ENCODE data around the gene NFX1.

Gene NFX1

DNA sequence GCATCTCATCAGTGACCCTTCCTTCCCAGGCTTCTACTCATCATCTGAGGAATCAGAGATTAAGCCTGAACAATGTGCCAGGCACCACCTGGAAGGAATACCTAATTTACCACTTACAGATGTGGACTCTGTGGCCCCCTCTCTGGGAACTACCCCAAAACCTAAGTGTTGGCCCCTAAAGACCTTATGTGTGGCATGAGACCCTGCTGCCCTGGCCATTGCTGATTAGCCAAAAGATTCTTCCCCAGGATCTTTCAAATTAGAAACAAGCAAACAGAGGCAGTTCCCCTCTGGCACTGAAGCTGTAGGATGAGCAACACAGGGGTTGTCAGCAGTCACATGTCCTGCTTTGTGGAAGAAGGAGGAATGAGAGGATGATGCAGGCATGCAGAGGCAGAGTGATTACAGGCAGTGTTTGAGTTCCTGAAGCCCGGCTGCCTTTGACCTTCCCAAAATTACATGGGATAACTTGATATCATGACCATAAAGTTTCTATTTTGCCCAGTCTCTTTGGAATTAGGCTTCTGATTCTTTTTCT is 39.8 kb upstream of the NFX1 start:
- no peaks in the 10 kb centered on the region for H3K4me1 ChIP-seq (ENCODE audit: insufficient read depth, low read length, poor library complexity, severe bottlenecking)
- no peak overlapping the region for H3K4me2 ChIP-seq (ENCODE audit: low read depth, low read length, poor library complexity, severe bottlenecking)
- H3K27me3 ChIP-seq (ENCODE audit: insufficient read depth, low read length, poor library complexity, severe bottlenecking) = no peaks in the 10 kb centered on the region
- H2AFZ ChIP-seq (ENCODE audit: low read length) = no peak overlapping the region
- no peaks in the 10 kb centered on the region for H4K20me1 ChIP-seq (ENCODE audit: insufficient read depth, low read length, poor library complexity, severe bottlenecking)
- no peaks in the 10 kb centered on the region for H3F3A ChIP-seq (ENCODE audit: low read depth)
- H3K4me3 ChIP-seq (ENCODE audit: low read length, poor library complexity, severe bottlenecking) = no peak overlapping the region
- H3K79me2 ChIP-seq (ENCODE audit: insufficient read depth, low read length) = no peaks in the 10 kb centered on the region
- H3K9me3 ChIP-seq (ENCODE audit: insufficient read depth, low read depth, low read length) = no peaks in the 10 kb centered on the region
- no peaks in the 10 kb centered on the region for H3K9me2 ChIP-seq (replicated peaks; ENCODE audit: low read depth, low read length)
- H3K9ac ChIP-seq (ENCODE audit: low read depth, low read length, poor library complexity, severe bottlenecking) = no peak overlapping the region
- peaks cover 29% of the 10 kb centered on the region; the same call in 1 of the 2 replicates for H3K36me3 ChIP-seq (ENCODE audit: insufficient read depth, low read length)
- TF ChIP-seq, protein P1, sequence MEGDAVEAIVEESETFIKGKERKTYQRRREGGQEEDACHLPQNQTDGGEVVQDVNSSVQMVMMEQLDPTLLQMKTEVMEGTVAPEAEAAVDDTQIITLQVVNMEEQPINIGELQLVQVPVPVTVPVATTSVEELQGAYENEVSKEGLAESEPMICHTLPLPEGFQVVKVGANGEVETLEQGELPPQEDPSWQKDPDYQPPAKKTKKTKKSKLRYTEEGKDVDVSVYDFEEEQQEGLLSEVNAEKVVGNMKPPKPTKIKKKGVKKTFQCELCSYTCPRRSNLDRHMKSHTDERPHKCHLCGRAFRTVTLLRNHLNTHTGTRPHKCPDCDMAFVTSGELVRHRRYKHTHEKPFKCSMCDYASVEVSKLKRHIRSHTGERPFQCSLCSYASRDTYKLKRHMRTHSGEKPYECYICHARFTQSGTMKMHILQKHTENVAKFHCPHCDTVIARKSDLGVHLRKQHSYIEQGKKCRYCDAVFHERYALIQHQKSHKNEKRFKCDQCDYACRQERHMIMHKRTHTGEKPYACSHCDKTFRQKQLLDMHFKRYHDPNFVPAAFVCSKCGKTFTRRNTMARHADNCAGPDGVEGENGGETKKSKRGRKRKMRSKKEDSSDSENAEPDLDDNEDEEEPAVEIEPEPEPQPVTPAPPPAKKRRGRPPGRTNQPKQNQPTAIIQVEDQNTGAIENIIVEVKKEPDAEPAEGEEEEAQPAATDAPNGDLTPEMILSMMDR (conservative IDR thresholded peaks at IDR 0.05; ENCODE audit: low read length) = no peak
- no peak for TF ChIP-seq EZH2phosphoT487 (IDR thresholded peaks at IDR 0.05; ENCODE audit: borderline replicate concordance)

DNA sequence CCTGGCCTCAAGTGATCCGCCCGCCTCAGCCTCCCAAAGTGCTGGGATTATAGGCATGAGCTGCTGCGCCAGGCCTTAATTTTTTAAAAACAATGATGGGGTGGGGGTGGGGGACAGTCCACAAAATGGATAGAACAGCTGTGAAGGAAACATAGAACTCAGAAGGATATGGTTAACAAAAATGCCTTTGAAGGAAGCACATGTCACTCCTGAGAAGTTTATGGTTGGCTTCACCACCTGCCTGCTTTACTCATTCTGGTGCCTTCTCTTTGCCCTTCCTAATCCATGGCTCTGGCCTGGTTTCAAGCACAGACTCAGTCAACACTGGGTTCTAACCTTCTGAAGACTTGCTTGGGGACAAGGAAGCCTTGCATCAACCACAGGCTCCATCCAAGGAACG is 36.1 kb upstream of the NFX1 start:
- Histone ChIP-seq H3K9me3 (ENCODE audit: insufficient read depth, low read depth, low read length) (no peaks in the 10 kb centered on the region), H2AFZ (ENCODE audit: low read length) (no peak overlapping the region), H3K4me3 (ENCODE audit: low read length, poor library complexity, severe bottlenecking) (no peak overlapping the region), H3K79me2 (ENCODE audit: insufficient read depth, low read length) (peaks cover 27% of the 10 kb centered on the region; the same call in 1 of the 2 replicates), H3K9me2 (replicated peaks; ENCODE audit: low read depth, low read length) (no peaks in the 10 kb centered on the region), H3K9ac (ENCODE audit: low read depth, low read length, poor library complexity, severe bottlenecking) (no peak overlapping the region), H3K4me2 (ENCODE audit: low read depth, low read length, poor library complexity, severe bottlenecking) (no peak overlapping the region), H3K36me3 (ENCODE audit: insufficient read depth, low read length) (peaks cover 61% of the 10 kb centered on the region), H3K4me1 (ENCODE audit: insufficient read depth, low read length, poor library complexity, severe bottlenecking) (peaks cover 7% of the 10 kb centered on the region), H3F3A (ENCODE audit: low read depth) (no peaks in the 10 kb centered on the region), H3K27me3 (ENCODE audit: insufficient read depth, low read length, poor library complexity, severe bottlenecking) (no peaks in the 10 kb centered on the region), H4K20me1 (ENCODE audit: insufficient read depth, low read length, poor library complexity, severe bottlenecking) (peaks cover 21% of the 10 kb centered on the region)
- TF ChIP-seq, protein P1 (conservative IDR thresholded peaks at IDR 0.05; ENCODE audit: low read length) = no peak
- no peak for TF ChIP-seq EZH2phosphoT487 (IDR thresholded peaks at IDR 0.05; ENCODE audit: borderline replicate concordance)

DNA sequence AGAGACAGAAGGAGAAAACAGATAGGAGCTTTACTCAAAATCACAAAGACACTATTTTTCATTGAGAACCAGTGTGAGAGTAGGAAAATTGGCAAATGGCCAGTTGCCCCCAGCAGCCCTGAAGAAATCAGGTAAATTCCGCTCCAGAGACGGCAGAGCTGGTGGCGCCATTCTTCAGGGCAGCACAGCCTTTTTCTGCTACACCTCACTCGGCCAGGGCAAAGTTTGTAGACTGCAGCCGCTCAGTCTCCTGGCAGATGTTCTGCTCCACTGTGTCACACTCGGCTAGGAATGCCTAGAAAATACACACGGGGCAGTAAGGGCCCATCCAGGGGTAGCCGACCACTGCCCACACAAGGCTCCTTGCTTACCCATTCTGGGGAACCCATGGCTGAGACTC is 35.3 kb upstream of the NFX1 start:
- Histone ChIP-seq H3K4me2 (ENCODE audit: low read depth, low read length, poor library complexity, severe bottlenecking) (no peak overlapping the region), H3K36me3 (ENCODE audit: insufficient read depth, low read length) (peaks cover 69% of the 10 kb centered on the region), H3K9ac (ENCODE audit: low read depth, low read length, poor library complexity, severe bottlenecking) (no peak overlapping the region), H3K4me1 (ENCODE audit: insufficient read depth, low read length, poor library complexity, severe bottlenecking) (peaks cover 15% of the 10 kb centered on the region), H3K9me3 (ENCODE audit: insufficient read depth, low read depth, low read length) (no peaks in the 10 kb centered on the region), H3K9me2 (replicated peaks; ENCODE audit: low read depth, low read length) (no peaks in the 10 kb centered on the region), H4K20me1 (ENCODE audit: insufficient read depth, low read length, poor library complexity, severe bottlenecking) (peaks cover 23% of the 10 kb centered on the region), H2AFZ (ENCODE audit: low read length) (no peak overlapping the region), H3F3A (ENCODE audit: low read depth) (no peaks in the 10 kb centered on the region), H3K4me3 (ENCODE audit: low read length, poor library complexity, severe bottlenecking) (no peak overlapping the region), H3K27me3 (ENCODE audit: insufficient read depth, low read length, poor library complexity, severe bottlenecking) (no peaks in the 10 kb centered on the region), H3K79me2 (ENCODE audit: insufficient read depth, low read length) (peaks cover 35% of the 10 kb centered on the region; the same call in 1 of the 2 replicates)
- TF ChIP-seq EZH2phosphoT487 (IDR thresholded peaks at IDR 0.05; ENCODE audit: borderline replicate concordance) = no peak
- TF ChIP-seq, protein P1 (conservative IDR thresholded peaks at IDR 0.05; ENCODE audit: low read length) = no peak
